Trophoblast cell (in vitro differentiated cells and primary cell): ENCODE measurements around the gene VAMP3.

Experiments used
- DNase-seq, 2 donors: peaks; one replicate each; pipeline ENCODE4 v3.0.0-alpha.2; 2016
- H2AFZ ChIP-seq: 2 replicates; pipeline ENCODE4 v1.6.1; 2013; ENCODE audit warnings: low read length, moderate library complexity, mild to moderate bottlenecking; ENCODE audit not compliant: insufficient read depth, poor library complexity
- H2AK5ac ChIP-seq: 2 replicates; pipeline ENCODE4 v1.6.1; 2013; ENCODE audit warnings: mild to moderate bottlenecking, low read length
- H2BK120ac ChIP-seq: 2 replicates; pipeline ENCODE4 v1.6.1; 2013; ENCODE audit warnings: low read length, mild to moderate bottlenecking, moderate library complexity; ENCODE audit not compliant: insufficient read depth, poor library complexity
- H2BK12ac ChIP-seq: 2 replicates; pipeline ENCODE4 v1.6.1; 2013; ENCODE audit warnings: mild to moderate bottlenecking, low read length, moderate library complexity
- H2BK5ac ChIP-seq: 2 replicates; pipeline ENCODE4 v1.6.1; 2013; ENCODE audit warnings: low read length, low read depth, moderate library complexity, mild to moderate bottlenecking; ENCODE audit not compliant: poor library complexity
- H3K14ac ChIP-seq: 2 replicates; pipeline ENCODE4 v1.6.1; 2013; ENCODE audit warnings: mild to moderate bottlenecking, low read length
- H3K18ac ChIP-seq: 2 replicates; pipeline ENCODE4 v1.6.1; 2013; ENCODE audit warnings: mild to moderate bottlenecking, low read length
- H3K23ac ChIP-seq: 2 replicates; pipeline ENCODE4 v1.6.1; 2013; ENCODE audit warnings: low read length
- H3K27ac ChIP-seq: 2 replicates; pipeline ENCODE4 v1.5.1; 2013; ENCODE audit warnings: low read depth, mild to moderate bottlenecking, inconsistent platforms, low read length, moderate library complexity
- H3K27me3 ChIP-seq: 2 replicates; pipeline ENCODE4 v1.6.1; 2013; ENCODE audit warnings: inconsistent platforms, mild to moderate bottlenecking, low read length, moderate library complexity; ENCODE audit not compliant: insufficient read depth
- H3K36me3 ChIP-seq, 2 experiments: 1 replicate in 1 of 2; 2 replicates in 1 of 2; pipeline ENCODE4 v1.6.1; 2013; ENCODE audit warnings: low read length in 2 of 2, mild to moderate bottlenecking in 2 of 2, moderate library complexity in 1 of 2; ENCODE audit not compliant: insufficient read depth in 2 of 2, control insufficient read depth in 1 of 2
- H3K4ac ChIP-seq: 2 replicates; pipeline ENCODE4 v1.6.1; 2013; ENCODE audit warnings: low read depth, mild to moderate bottlenecking, low read length, moderate library complexity
- H3K4me1 ChIP-seq, 2 experiments: 1 replicate in 1 of 2; 2 replicates in 1 of 2; pipeline ENCODE4 v1.6.1; 2013; ENCODE audit warnings: low read length in 2 of 2, mild to moderate bottlenecking in 2 of 2, moderate library complexity in 1 of 2; ENCODE audit not compliant: insufficient read depth in 2 of 2, control insufficient read depth in 1 of 2
- H3K4me2 ChIP-seq: 2 replicates; pipeline ENCODE4 v1.6.1; 2013; ENCODE audit warnings: inconsistent platforms, mild to moderate bottlenecking, low read length, moderate library complexity
- H3K4me3 ChIP-seq: 2 replicates; pipeline ENCODE4 v1.5.1; 2013; ENCODE audit warnings: mild to moderate bottlenecking, low read depth, low read length, inconsistent platforms
- H3K79me1 ChIP-seq: one replicate; pipeline ENCODE4 v1.6.1; 2013; ENCODE audit warnings: low read length
- H3K79me2 ChIP-seq: 2 replicates; pipeline ENCODE4 v1.6.1; 2013; ENCODE audit warnings: low read length, mild to moderate bottlenecking; ENCODE audit not compliant: control insufficient read depth, insufficient read depth, poor library complexity
- H3K9ac ChIP-seq: 2 replicates; pipeline ENCODE4 v1.6.1; 2013; ENCODE audit warnings: mild to moderate bottlenecking, low read length
- H3K9me3 ChIP-seq: 2 replicates; pipeline ENCODE4 v1.6.1; 2013; ENCODE audit warnings: low read depth, mild to moderate bottlenecking, control low read depth, inconsistent platforms, low read length; ENCODE audit not compliant: insufficient read depth
- H4K12ac ChIP-seq: 2 replicates; pipeline ENCODE4 v1.6.1; 2013; ENCODE audit warnings: low read depth, mild to moderate bottlenecking, low read length, moderate library complexity
- H4K8ac ChIP-seq: 2 replicates; pipeline ENCODE4 v1.6.1; 2013; ENCODE audit warnings: low read depth, mild to moderate bottlenecking, low read length, moderate library complexity
- H4K91ac ChIP-seq: one replicate; pipeline ENCODE4 v1.6.1; 2013; ENCODE audit warnings: low read depth, mild to moderate bottlenecking, low read length, moderate library complexity
- WGBS: extraction: QIAGEN DNeasy Blood & Tissue Kit; methylation state at CpG from one replicate; pipeline ENCODE4 v1.1.7; 2013; ENCODE audit warnings: missing lambda C conversion rate; ENCODE audit not compliant: insufficient read length, insufficient coverage; ENCODE audit errors: extremely low coverage; 5-methylcytosine and 5-hydroxymethylcytosine counted together

The VAMP3 gene

DNA sequence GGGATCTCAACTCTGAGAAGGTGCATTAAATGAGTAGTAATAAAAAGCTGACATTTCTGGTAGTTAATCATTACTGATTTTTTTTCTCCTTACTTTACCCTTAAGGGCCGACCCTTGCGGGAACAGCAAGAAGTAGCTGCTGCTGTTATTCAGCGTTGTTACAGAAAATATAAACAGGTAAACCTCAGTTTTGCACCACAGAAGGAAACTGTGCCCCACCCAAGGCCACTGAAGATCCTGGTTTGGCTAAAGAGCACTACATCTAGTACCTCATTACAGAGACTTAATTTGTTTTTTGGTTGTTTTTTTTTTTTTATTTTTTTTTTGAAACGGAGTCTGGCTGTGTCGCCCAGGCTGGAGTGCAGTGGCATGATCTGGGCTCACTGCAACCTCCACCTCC, 23.5 kb upstream of the VAMP3 start:
- H3K4me1 ChIP-seq: no peaks in the 10 kb centered on the region

DNA sequence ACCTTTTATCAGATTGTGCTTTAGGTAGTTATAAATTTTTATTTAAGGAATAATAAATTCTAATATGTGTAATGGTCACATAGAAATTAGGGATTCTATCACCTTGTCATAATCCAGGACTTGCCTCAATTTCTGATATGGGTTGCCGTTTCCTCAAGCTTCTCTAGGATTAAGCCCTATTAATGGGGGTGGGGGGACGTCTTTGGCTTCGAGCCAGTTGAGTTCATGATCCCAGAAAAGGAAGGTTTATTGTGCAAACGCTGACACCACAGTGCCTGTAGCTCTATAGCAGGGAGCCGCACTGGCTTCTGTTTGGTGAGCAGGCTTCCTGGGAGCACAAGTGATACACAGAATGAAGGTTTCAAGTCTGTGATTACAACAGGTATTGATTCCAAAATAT, 22.0 kb upstream of the VAMP3 start:
- Histone ChIP-seq H3K4me1 (no peaks in the 10 kb centered on the region), H3K9ac (no peak overlapping the region), H4K91ac (no peak overlapping the region), H2AK5ac (no peak overlapping the region), H2BK5ac (no peak overlapping the region), H2AFZ (no peak overlapping the region), H3K27me3 (no peaks in the 10 kb centered on the region), H2BK12ac (no peak overlapping the region), H2BK120ac (no peak overlapping the region), H3K4ac (no peak overlapping the region), H3K14ac (no peak overlapping the region), H3K18ac (no peak overlapping the region), H4K8ac (no peak overlapping the region), H3K79me1 (no peaks in the 10 kb centered on the region), H3K23ac (no peak overlapping the region), H3K9me3 (no peaks in the 10 kb centered on the region), H3K4me2 (no peak overlapping the region), H3K27ac (no peak overlapping the region), H3K36me3 (peaks cover 0 to 2% of the 10 kb centered on the region in 2 experiments), H4K12ac (no peak overlapping the region), H3K4me3 (no peak overlapping the region), H3K79me2 (no peaks in the 10 kb centered on the region)
- no peak for DNase-seq
- WGBS: no CpG with 5 or more reads among the region's 5 CpGs

More for the DNA sequence above, 23.5 kb upstream of the VAMP3 start:
- no peak overlapping the region for H3K18ac ChIP-seq
- H3K4ac ChIP-seq: no peak overlapping the region
- no peak overlapping the region for H2BK120ac ChIP-seq
- no peak for DNase-seq
- H3K79me1 ChIP-seq: no peaks in the 10 kb centered on the region
- H3K23ac ChIP-seq: no peak overlapping the region
- no peak overlapping the region for H2AFZ ChIP-seq
- no peaks in the 10 kb centered on the region for H3K9me3 ChIP-seq
- no peaks in the 10 kb centered on the region for H3K79me2 ChIP-seq
- H3K27ac ChIP-seq: no peak overlapping the region
- WGBS: no CpG with 5 or more reads among the region's 5 CpGs
- peaks cover 0 to 2% of the 10 kb centered on the region in 2 experiments for H3K36me3 ChIP-seq
- no peak overlapping the region for H2BK12ac ChIP-seq
- no peak overlapping the region for H2AK5ac ChIP-seq
- no peak overlapping the region for H3K14ac ChIP-seq
- H4K91ac ChIP-seq: no peak overlapping the region
- no peaks in the 10 kb centered on the region for H3K27me3 ChIP-seq
- no peak overlapping the region for H3K4me3 ChIP-seq
- no peak overlapping the region for H3K4me2 ChIP-seq
- no peak overlapping the region for H4K12ac ChIP-seq
- no peak overlapping the region for H2BK5ac ChIP-seq
- no peak overlapping the region for H4K8ac ChIP-seq
- H3K9ac ChIP-seq: no peak overlapping the region

DNA sequence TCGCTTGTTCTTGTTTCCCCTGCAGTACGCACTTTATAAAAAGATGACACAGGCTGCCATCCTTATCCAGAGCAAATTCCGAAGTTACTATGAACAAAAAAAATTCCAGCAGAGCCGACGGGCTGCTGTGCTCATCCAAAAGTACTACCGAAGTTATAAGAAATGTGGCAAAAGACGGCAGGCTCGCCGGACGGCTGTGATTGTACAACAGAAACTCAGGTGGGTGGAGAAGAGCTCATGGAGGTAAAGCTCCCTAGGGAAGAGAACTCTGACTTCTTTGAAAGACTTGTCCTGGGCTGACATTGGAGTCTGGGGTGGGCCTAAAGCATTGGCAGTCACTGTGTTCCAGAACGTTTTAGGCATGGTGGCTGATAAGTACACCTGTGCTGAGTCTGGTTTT, 19.9 kb upstream of the VAMP3 start:
- Histone ChIP-seq H2BK5ac (no peak overlapping the region), H2BK12ac (no peak overlapping the region), H3K4me2 (no peak overlapping the region), H4K91ac (no peak overlapping the region), H3K79me1 (no peaks in the 10 kb centered on the region), H2AFZ (no peak overlapping the region), H3K18ac (no peak overlapping the region), H3K23ac (no peak overlapping the region), H3K9ac (no peak overlapping the region), H3K4me1 (no peaks in the 10 kb centered on the region), H4K8ac (no peak overlapping the region), H3K27ac (no peak overlapping the region), H3K27me3 (no peaks in the 10 kb centered on the region), H2AK5ac (no peak overlapping the region), H4K12ac (no peak overlapping the region), H3K36me3 (no peaks in the 10 kb centered on the region), H2BK120ac (no peak overlapping the region), H3K14ac (no peak overlapping the region), H3K4me3 (no peak overlapping the region), H3K4ac (no peak overlapping the region), H3K79me2 (no peaks in the 10 kb centered on the region), H3K9me3 (no peaks in the 10 kb centered on the region)
- DNase-seq: no peak
- no CpG with 5 or more reads among the region's 11 CpGs for WGBS

DNA sequence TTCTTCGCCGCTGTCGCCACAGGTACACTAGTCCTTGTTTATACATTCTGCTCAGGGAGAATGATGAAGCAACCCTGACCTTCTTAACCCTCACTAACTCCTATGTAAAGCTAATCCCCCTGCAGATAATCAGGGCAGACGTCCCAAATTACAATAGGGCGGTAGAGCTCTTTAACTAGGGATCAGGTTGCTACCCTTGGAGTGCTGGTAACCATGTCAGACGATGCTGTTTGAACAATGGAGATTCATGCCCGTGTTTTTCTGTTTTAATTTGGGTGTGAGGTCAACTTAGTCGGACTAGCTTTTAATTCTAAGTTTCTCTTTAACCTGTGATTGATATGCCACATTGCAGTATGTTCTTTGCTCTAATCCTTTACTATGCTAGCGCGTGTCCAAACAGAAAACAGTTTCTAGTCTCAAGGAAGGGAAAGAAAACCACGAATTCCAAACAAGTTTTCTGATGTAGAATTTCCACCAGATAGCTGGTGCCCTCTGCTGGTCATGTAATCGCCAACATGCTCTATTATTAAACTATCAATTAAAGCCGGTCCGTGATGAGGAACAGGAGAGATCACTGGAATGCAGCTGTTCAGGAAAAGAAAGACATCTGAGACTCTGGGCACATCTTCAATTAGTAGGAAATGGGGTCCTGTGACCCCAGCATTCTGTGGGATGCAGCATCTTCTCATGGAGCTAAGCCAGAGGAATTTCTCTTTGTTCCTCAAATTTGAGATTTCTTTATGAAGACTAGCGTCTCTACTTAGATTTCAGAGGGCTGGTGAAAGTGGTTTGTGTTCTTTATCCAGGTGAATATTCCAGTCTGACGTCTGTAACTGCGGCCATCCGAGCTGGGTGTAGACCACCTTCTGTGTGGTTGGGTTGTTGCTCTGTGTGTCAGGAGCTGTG, 18.3 kb upstream of the VAMP3 start:
- Histone ChIP-seq H3K36me3 (no peaks in the 10 kb centered on the region), H3K27ac (no peak overlapping the region), H3K4me2 (peak overlapping the region; percentile 7), H2BK120ac (no peak overlapping the region), H3K79me2 (no peaks in the 10 kb centered on the region), H2BK12ac (no peak overlapping the region), H3K4me3 (no peak overlapping the region), H2BK5ac (no peak overlapping the region), H2AK5ac (no peak overlapping the region), H3K9ac (no peak overlapping the region), H2AFZ (no peak overlapping the region), H3K18ac (no peak overlapping the region), H4K91ac (no peak overlapping the region), H3K79me1 (no peaks in the 10 kb centered on the region), H4K12ac (no peak overlapping the region), H4K8ac (no peak overlapping the region), H3K9me3 (no peaks in the 10 kb centered on the region), H3K27me3 (no peaks in the 10 kb centered on the region), H3K4ac (no peak overlapping the region), H3K14ac (no peak overlapping the region), H3K4me1 (no peaks in the 10 kb centered on the region), H3K23ac (no peak overlapping the region)
- peak; percentile 32 to 71 for DNase-seq
- no CpG with 5 or more reads among the region's 18 CpGs for WGBS
